Measurements from ENCODE around the gene DLGAP5.

Gene DLGAP5

DNA sequence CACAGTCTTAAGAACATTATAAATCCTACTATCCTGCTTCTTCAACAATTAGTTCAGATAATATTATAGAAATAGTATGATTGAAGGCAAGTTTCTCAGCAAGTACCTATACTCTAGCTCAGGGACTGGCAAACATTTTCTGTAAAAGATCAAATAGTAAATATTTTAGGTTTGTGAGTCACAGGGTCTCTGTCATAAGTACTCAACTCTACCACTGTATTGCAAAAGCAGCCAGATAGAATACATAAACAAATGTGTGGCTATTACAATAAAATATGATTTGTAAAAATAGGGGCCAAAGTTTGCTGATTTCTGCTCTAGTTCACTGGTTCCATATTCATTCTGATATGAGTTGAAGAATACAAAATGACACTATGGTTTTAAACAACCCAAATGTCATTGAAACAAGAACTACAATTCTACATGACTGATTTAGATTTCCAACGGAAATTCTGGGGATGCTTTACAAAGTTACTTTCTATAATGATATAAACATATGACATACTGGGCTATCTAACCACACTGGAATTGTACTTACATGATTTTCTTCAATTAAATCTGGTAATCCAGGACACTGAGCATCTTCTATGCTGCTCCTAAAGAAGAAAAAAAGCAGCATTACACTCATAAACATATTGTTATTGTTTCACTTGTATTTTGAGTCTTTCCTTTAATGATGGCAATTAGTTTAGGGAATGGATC, 39.2 kb downstream of the DLGAP5 start:
- TF ChIP-seq GATA3 (IDR thresholded peaks at IDR 0.05; ENCODE audit: low read depth, low read length) (no peak), GATA2 (IDR thresholded peaks at IDR 0.05; ENCODE audit: low read depth, low read length) (no peak)

DNA sequence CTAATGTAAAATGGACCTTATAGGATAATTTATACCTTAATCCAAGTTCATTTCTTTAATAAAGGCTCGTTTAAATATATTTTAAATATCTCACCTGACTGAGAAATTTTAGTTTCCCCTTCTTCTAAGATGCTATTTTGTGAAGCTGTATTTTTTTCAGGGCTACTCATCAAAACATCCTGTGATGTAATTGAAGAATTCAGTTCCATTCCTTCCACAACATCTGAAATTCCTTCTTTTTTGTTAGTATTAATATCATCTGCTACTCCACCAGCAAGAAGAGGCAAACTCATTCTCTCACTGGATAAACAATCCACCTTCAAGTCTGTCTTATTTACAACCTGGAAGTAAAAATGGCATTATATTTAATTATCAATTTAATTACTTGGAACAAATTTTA, 39.8 kb downstream of the DLGAP5 start:
- no peak for TF ChIP-seq GATA2 (IDR thresholded peaks at IDR 0.05; ENCODE audit: low read depth, low read length)
- TF ChIP-seq GATA3 (IDR thresholded peaks at IDR 0.05; ENCODE audit: low read depth, low read length) = no peak

DNA sequence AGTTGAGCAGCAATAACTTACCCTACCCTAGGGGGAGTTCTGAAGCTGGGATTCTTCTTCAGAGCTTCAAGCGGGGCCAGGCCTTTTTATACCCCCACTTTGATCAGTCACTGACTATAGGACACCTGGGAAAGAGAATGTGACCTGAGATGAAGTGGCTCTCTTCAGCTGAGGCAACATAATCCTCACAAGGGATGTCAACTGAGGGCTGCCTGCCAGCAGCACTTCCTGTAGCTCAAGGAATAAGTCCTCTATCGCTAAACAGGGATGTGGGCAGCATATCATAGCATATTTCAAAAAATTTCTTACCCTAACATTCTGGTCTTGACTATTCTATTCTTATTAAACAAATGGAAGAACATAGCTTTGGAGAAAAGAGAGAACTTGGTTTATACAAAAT, 45.0 kb downstream of the DLGAP5 start:
- TF ChIP-seq GATA2 (IDR thresholded peaks at IDR 0.05; ENCODE audit: low read depth, low read length) (no peak), GATA3 (IDR thresholded peaks at IDR 0.05; ENCODE audit: low read depth, low read length) (no peak)

DNA sequence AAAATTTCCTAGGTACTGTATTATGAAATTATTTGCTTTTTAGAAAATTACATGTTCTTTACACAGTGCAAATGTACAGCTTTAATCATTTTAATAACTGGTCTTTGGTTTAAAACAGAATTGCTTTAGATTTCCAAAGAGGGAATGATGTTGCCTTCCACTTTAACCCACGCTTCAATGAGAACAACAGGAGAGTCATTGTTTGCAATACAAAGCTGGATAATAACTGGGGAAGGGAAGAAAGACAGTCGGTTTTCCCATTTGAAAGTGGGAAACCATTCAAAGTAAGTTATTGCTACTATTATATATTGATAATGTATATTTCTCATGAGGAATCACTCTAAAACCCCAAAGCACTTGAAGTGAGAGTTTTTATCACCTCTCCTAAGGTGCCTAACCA, 48.9 kb downstream of the DLGAP5 start:
- TF ChIP-seq GATA3 (IDR thresholded peaks at IDR 0.05; ENCODE audit: low read depth, low read length) (no peak), GATA2 (IDR thresholded peaks at IDR 0.05; ENCODE audit: low read depth, low read length) (no peak)

DNA sequence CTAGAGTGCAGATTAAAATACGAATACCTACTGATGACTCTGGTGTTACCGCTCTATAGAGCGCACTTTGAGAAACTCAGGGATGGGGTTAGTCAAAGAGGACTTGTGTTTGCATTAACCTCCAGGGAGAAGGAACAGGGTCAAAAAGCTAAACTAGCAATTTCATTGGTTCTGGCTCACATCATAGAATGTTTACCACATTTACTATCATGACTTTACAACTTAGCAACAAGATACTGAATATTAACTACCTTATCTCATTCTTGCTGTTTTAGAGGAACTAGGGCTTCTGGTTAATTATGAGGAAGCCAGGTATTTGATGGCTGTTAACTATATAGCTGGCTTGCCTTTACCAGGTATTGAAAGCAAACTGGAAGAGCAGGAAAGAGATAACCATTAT, 49.6 kb downstream of the DLGAP5 start:
- TF ChIP-seq GATA2 (IDR thresholded peaks at IDR 0.05; ENCODE audit: low read depth, low read length) (no peak), GATA3 (IDR thresholded peaks at IDR 0.05; ENCODE audit: low read depth, low read length) (no peak)

DNA sequence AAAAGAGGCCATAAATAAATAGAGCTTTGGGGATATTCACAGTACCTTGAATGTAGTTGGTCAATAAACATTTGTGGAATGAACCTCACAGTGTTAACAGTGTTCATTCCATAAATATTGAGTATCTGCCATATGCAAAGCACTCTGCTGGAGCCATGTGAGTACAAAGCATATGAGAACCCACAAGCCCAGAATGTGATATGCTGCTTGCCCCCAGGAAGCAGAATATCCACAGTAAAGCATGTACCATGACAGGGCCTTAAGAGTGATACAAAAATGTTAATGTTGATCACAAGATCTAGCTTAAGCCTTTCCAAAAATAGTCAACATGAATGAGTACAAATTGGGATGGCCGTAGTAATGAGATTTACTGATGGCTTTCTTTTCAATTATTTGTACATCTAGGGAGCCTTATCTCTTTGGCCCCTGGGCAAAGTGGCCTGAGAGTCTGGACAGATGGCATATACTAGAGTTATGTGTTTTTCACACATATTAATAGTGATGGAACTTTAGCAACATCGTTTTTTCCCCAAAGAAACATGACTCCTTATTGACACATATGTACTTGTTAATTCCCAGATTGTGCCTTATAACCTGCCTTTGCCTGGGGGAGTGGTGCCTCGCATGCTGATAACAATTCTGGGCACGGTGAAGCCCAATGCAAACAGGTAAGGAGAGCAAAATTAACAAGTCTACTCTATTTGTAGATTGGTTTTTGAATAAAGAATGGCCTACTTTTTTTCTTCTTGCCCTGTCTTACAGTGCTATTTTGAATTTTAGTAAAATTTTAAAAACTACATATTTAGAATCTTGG, 51.5 kb downstream of the DLGAP5 start:
- no peak; the same call in 1 of the 2 replicates for TF ChIP-seq GATA2 (IDR thresholded peaks at IDR 0.05; ENCODE audit: low read depth, low read length)
- no peak for TF ChIP-seq GATA3 (IDR thresholded peaks at IDR 0.05; ENCODE audit: low read depth, low read length)

DNA sequence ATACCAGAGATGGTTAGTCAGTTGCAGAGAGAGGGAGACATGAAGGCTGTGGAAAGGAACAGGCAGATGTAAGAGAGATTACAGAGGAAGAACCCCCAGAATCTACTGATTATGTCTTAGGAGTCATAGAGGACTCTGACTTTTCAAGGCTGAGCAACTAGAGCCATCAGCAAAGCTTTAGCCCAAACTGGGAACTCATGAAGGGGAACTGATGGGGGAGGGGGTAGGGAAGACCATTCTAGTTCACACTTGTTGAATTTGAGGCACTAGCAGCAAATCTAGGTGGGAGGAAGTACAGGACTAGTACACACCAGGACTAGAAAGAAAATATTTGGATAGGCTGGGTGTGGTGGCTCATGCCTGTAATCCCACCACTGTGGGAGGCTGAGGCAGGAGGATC, 52.2 kb downstream of the DLGAP5 start:
- no peak for TF ChIP-seq GATA3 (IDR thresholded peaks at IDR 0.05; ENCODE audit: low read depth, low read length)
- TF ChIP-seq GATA2 (IDR thresholded peaks at IDR 0.05; ENCODE audit: low read depth, low read length) = no peak

DNA sequence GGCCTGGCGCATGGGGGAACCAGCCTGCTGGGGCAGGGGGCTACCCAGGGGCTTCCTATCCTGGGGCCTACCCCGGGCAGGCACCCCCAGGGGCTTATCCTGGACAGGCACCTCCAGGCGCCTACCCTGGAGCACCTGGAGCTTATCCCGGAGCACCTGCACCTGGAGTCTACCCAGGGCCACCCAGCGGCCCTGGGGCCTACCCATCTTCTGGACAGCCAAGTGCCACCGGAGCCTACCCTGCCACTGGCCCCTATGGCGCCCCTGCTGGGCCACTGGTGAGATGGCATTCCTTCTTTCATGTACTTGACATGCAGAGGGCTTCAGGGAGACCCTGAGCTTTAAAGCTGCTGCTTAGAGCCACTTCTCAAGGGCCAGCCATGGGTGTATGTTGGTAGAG, 53.3 kb downstream of the DLGAP5 start:
- no peak for TF ChIP-seq GATA2 (IDR thresholded peaks at IDR 0.05; ENCODE audit: low read depth, low read length)

DNA sequence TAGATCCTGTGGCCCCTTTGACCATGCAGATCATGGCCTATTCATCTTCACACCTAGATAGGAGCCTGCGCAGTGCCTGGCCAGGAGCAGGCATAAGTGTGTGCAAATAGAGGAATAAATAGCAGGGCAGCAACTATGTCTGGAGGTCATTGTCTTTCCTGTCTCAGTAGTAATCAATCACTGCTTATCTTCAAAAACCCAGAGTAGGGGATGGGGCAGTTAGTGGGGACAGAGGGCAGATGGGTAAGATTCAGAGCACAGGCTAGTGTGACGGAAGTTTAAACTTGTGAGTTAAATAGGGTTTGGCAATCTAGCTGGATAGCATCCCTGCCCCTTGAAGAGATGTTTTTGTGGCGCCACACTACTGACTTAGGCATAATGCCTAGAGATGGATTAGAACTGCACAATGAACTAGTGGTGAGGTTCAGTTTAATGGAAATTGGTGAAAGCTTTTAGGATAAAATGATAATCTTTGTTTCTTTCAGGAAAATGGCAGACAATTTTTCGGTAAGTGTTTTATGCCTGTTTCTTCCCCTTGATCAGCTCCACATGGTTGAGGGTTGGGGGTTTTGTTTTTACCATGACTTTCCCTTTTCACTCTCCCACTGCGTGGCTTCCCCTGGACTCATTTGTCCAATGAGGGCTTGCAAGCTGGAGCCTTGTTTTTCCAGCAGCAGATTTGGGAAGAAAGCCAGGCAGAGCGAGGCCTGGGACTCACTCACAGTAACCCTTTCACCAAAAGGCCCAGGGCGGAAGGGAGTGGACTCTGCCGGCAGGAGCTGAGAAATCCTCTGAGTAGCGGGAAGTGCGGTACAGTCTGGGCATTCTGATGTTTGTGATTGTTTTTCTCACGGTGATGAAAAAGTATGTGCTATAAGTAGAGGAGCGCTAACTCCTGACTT, 54.2 kb downstream of the DLGAP5 start:
- TF ChIP-seq GATA3 (IDR thresholded peaks at IDR 0.05; ENCODE audit: low read depth, low read length) (no peak), GATA2 (IDR thresholded peaks at IDR 0.05; ENCODE audit: low read depth, low read length) (no peak)

DNA sequence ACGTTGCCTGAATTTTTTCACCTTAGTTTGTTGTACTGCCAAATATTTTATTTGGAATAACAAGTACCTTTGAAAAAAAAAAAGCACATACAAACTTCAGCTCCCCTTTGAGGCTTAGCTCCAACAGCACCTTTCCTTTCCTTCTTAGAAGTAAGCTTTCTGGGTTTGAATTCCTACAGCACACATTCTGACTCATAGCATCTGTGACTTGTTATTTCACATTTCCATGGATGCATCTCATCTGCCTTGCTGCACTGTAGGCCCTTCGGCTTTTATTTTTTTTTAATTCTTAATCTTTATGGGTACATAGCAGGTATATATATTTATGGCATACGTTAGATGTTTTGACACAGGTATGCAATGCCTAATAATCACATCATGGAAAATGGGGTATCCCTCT, 55.1 kb downstream of the DLGAP5 start:
- no peak for TF ChIP-seq GATA2 (IDR thresholded peaks at IDR 0.05; ENCODE audit: low read depth, low read length)
- TF ChIP-seq GATA3 (IDR thresholded peaks at IDR 0.05; ENCODE audit: low read depth, low read length) = no peak

DNA sequence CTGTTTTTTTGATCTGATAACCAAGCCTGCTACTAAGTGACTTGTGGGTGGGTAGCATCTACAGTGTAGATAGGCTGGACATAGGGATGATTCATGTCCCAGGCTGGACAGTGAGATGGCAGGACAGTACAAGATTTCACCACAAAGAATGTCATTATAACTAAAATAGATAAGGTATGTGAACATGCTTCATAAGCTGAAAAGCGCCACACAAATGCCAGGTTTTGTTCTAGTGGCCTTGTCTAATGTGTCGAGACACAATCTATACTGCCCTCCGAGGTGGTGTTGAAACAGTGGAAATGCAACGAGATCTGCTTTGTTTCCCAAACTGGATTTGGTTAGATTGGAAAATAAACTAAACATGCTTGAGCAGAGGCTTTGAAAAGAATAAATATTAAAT, 58.0 kb downstream of the DLGAP5 start:
- TF ChIP-seq GATA2 (IDR thresholded peaks at IDR 0.05; ENCODE audit: low read depth, low read length) = no peak
- TF ChIP-seq GATA3 (IDR thresholded peaks at IDR 0.05; ENCODE audit: low read depth, low read length) = no peak

DNA sequence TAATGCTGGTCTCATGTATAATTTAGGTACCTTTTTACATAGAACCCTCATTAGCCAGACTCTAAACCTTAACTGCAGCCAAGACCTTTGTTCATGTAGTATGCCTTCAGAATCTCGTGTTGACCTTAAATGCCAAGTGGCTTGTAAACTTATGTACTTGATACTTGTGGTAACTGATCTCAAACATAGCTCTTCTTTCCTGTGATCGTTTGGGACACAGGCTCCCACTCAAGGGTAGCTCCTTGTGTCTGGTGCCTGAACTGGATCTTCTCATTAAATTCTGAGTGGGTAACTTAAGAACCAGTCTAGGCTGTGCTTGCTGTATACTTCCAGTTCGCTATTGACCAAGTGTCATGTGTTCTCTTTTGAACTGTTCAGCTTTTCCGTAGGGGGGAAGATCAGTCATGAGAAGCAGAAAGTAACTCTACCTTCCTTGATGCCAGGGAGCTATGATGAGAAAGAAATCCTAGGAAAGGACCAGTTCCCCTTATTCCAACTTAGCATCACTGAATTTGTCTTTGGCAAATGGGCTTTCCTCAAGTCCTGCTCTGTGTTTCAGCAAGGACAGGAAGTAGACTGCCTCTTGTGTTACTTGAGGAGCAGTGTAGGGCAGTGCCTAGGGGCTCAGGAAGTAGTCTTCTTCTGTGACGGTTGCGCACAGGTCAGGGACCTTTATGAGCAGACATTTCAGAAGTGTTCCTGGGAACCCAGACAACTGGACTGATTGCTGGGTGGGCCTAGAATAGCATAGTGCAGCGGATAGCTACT, 59.8 kb downstream of the DLGAP5 start:
- TF ChIP-seq GATA3 (IDR thresholded peaks at IDR 0.05; ENCODE audit: low read depth, low read length) (no peak), GATA2 (IDR thresholded peaks at IDR 0.05; ENCODE audit: low read depth, low read length) (no peak)

DNA sequence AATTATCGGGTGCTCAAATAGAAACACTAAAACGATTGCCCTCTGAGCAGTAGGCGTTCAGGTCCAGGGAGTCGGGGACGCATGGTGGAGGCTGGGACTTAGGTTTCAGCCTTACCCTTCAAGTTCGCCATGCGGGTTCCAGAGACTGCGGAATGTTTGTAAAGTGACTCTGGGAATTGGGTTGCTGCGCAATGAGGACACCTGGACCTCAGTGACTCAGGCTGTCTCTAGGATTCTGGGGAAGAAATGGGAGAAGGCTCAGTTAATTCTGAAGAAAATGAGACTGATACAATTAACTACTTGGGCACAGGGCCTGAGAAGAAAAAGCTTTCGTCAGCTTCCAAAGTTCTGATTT, 61.2 kb downstream of the DLGAP5 start:
- no peak for TF ChIP-seq GATA2 (IDR thresholded peaks at IDR 0.05; ENCODE audit: low read depth, low read length)
- no peak for TF ChIP-seq GATA3 (IDR thresholded peaks at IDR 0.05; ENCODE audit: low read depth, low read length)

Data from SH-SY5Y (cell line).